GM12873 (cell line): ENCODE data around the gene MYBPHL.

Experiments
- TF ChIP-seq, protein P1 (sequence below): IDR thresholded peaks from 2 replicates; pipeline ENCODE4 v1.5.1; 2012; ENCODE audit warnings: low read depth, mild to moderate bottlenecking, moderate library complexity, low read length, control low read depth; ENCODE audit not compliant: insufficient read depth; ENCODE audit errors: missing control alignments

The MYBPHL gene

DNA sequence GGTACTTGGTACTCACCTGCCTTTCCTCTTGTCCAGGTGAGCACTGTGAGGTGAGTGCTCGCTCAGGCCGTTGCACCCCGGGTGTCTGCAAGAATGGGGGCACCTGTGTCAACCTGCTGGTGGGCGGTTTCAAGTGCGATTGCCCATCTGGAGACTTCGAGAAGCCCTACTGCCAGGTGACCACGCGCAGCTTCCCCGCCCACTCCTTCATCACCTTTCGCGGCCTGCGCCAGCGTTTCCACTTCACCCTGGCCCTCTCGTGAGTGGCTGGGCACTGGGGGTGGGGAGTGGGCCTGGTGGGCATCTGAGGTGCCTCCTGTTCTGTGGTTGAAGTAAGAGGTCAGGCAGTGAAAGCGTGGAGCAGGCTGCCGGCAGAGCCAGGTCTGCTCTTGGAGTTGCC, 45.8 kb downstream of the MYBPHL start:
- TF ChIP-seq, protein P1, sequence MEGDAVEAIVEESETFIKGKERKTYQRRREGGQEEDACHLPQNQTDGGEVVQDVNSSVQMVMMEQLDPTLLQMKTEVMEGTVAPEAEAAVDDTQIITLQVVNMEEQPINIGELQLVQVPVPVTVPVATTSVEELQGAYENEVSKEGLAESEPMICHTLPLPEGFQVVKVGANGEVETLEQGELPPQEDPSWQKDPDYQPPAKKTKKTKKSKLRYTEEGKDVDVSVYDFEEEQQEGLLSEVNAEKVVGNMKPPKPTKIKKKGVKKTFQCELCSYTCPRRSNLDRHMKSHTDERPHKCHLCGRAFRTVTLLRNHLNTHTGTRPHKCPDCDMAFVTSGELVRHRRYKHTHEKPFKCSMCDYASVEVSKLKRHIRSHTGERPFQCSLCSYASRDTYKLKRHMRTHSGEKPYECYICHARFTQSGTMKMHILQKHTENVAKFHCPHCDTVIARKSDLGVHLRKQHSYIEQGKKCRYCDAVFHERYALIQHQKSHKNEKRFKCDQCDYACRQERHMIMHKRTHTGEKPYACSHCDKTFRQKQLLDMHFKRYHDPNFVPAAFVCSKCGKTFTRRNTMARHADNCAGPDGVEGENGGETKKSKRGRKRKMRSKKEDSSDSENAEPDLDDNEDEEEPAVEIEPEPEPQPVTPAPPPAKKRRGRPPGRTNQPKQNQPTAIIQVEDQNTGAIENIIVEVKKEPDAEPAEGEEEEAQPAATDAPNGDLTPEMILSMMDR: no peak

DNA sequence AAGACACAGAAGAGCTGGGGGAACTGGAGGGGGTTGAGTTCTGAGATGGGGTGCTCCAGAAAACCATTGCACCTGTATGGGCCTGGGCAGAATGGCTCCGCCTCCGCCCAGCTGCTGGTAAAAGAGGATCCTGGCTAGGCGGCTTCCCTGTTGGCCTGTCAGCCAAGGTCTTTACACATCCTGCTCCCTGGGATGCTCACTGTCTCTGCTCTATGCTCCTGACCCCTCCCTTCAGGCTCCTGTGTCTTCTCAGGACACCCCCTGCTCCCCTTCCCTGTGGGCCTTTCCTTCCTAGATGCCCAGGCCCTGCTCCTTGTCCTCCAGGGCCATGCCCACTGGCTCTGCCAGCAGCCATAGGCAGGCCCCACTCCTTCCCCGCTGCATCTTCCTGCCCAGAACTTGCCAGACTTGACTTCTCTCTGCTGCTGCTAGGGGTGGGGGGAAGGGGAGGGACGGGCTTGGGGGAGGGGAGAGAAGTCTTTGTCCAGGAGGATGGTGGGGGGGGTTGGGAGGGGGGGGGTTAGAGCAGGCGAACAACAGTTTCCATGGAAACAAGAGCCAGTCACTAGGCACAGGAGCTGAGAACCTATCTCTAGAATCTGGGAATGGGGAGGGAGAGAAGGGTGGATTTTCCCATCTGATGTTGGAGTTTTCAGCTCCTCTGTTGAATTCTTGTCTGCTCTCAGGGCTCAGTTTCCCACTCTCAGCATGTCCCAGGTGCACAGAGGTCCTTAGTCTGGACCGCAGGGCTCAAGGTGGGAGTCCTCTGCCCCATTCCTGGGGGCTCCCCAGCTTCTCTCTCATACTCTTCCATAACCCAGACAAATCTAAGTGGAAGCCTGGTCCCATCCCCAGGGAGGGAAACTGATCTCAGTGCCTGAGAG, 46.9 kb downstream of the MYBPHL start:
- TF ChIP-seq, protein P1: no peak

DNA sequence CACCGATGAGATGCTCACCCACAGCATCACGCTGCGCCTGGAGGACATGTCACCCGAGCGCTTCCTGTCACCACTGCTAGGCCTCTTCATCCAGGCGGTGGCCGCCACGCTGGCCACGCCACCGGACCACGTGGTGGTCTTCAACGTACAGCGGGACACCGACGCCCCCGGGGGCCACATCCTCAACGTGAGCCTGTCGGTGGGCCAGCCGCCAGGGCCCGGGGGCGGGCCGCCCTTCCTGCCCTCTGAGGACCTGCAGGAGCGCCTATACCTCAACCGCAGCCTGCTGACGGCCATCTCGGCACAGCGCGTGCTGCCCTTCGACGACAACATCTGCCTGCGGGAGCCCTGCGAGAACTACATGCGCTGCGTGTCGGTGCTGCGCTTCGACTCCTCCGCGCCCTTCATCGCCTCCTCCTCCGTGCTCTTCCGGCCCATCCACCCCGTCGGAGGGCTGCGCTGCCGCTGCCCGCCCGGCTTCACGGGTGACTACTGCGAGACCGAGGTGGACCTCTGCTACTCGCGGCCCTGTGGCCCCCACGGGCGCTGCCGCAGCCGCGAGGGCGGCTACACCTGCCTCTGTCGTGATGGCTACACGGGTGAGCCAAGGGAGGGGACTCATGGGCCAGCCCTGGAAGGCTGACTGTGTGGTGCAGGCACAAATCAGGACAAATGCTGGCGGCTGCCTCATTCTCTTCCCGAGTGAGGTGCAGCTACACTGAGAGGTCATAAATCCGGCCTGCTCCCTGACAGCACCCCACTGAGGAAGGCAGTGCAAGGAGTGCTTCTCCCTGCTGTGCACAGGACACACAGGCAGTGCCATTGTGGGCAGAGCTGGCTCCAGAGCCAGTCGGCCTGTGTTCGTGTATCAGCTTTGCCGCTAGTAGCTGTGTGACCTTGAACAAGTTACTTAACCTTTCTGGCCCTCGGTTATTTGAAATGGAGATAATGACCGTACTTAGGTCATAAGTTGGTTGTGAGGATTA, 48.0 kb downstream of the MYBPHL start:
- TF ChIP-seq, protein P1: no peak

DNA sequence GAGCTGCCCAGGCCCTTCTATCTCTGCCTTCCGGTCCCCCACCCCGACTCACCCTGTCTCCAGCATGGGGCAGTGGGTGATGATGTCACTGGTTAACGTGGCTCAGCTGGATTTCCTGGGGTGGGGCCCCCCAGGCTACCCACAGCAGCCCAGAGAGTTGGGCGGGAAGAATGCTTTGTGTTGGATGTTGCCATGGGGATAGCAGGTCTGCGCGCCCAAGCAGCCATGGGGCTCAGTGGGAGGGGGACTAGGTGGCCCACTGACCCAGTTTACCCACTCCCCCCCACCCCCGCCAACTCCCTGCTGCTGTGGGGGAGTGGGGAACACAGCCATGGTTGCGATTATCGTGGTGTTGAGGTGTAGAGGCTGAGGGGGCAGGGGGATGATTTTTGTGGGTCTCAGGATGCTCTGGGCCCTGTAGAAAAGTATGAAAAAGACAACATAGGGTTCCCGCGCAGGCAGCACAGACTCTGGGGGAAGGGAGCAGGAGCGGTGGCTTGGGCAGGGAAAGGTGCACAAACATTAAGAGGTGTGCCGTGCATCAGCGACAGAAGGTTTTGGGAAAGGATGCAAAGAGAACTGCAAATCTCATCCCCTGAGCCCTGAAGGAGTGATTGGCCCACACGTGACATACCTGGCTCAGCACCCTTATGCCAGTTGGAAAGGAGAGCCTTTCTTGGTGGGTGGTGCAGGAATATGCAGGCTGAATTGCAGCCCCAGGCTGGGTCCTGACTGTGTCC, 49.0 kb downstream of the MYBPHL start:
- TF ChIP-seq, protein P1: no peak

DNA sequence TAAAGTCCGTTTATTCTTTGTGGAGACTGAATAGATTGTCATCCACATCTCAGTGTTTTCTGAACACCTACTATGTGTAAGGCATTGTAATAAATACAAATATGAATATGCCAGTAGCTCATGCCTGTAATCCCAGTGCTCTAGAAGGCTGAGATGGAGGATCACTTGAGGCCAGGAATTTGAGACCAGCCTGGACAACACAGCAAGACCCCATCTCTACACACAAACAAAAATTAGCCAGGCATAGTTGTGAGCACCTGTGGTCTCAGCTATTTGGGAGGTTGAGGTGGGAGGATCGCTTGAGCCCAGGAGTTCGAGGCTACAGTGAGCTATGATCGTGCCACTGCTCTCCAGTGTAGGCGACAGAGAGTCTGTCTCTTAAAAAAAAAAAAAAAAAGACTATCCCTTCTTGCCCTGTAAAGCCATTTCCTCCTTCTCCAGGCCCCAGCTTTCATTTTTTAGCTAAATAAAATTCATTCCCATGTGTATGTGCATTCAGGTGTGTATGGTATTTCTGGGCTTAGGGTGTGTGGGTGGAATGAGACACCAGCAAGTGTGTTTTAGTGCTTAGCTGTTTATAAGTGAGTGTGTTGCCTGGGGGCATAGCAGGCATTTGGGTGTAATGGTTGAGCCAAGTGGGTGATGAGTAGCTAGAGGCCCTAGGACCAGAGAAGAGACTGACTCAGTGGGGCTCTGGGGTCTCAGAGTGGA, 49.7 kb downstream of the MYBPHL start:
- TF ChIP-seq, protein P1: no peak

DNA sequence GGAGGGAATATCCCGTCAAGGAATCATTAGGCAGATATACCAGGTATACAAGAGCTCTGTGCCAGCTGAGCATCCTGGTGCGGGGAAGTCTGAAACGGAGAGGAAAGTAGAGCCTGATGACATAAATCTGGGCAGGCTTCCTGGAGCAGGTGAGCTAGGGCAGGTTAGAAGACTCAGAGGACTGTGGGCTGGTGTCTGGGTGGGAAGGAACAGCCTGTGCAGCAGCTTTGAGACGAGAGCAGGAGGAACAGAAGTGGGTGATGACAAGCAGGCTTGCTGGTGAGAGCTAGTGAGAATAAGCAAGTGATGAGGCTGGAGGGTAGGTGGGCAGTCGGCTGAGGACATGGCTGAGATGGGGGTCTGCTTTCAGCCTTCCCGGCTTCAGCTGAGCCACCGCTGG, 50.7 kb downstream of the MYBPHL start:
- TF ChIP-seq, protein P1: no peak
